ENCODE measurements around the gene PRRX2. TPM values are rescaled to one million over a fixed set of nuclear protein-coding genes. Genes with fewer than 3 reads are reported as not detected.
A peak's percentile ranks its signal among the peaks of the same experiment; 100 is the strongest.
"Not testable (repeated sequence)": the region's sequence is repeated elsewhere in the genome, so short reads cannot be mapped to it uniquely, and the experiment has no call there.

The PRRX2 gene
- polyA plus RNA-seq, 10 donors: 1.7 to 9.3 (median 3.9) TPM

DNA sequence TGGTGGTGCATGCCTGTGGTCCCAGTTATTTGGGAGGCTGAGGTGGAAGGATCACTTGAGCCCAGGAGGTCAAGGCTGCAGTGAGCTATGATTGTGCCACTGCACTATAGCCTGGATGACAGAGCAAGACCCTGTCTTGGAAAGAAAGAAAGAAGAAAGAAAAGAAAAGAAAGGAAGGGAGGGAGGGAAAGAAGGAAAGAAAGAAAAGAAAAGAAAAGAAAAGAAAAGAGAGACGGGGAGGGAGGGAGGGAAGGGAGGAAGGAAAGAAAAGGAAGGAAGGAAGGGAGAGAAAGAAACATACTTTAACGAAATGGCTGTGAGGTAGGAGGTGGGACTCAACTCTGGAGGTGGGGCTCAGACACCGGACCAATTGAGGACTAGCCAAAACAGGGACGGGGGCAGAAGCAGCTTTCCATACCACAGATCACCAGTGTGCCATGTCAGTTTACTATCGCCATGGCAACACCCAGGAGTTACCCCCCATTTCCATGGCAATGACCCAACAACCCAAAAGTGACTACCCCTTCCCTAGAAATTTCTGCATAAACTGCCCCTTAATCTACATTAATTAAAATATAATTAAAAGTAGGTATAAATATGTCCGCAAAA, 66.1 kb downstream of the PRRX2 start:
- no peak for DNase-seq

DNA sequence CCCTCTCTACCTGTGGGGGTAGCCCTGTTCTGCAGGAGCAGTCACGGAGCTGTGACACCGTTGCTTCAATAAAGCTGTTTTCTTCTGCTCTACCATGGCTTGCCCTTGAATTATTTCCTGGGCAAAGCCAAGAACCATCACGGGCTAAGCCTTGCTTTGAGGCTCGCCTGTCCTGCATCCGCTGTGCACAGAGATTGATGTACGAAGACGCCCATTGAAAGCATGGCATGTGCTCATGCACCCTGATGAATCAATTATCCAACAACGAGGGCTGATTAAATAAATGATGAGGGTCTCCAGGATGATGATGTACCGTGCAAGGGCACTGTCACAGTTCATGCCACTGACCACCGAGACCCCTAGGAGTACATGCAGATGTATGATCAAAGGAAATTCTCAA, 66.7 kb downstream of the PRRX2 start:
- DNase-seq: no peak

DNA sequence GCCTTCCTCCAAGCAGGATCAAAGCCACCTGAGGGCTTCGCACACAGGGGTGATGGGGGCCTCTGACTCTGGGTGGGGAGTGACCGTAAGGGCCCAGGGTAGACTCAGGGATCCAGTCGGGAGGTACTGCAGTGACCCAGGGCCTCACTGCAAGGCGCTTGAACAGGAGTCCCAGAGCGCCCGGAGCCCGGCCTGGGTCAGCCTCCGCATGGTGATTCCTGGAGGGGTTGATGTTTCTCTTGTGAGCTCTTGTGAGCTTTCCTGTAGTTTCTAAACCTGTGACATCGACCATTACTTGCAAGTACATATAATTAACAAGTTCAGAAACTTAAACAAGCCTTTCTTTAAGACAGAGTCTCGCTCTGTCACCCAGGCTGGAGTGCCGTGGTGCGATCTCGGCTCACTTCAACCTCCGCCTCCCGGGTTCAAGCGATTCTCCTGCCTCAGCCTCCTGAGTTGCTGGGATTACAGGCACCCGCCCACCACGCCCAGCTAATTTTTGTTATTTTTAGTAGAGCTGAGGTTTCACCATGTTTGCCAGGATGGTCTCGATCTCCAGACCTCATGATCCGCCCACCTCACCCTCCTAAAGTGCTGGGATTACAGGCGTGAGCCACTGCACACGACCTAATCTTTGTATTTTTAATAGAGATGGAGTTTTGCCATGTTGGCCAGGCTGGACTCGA, 67.6 kb downstream of the PRRX2 start:
- no peak for DNase-seq

DNA sequence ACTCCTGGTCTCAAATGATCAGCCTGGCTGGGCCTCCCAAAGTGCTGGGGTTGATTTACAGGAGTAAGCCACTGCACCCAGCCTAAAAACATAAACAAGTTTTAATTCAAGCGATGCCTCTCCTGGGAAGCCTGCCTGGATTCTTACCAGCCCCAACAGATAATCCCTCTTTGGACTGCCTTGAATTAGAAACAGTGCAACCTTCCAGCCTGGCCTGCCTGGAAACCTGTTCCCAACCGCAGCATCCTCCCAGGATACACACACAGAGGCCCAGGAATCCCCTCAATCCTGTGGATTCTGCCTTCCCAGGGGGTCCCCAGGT, 68.1 kb downstream of the PRRX2 start:
- no peak for DNase-seq

DNA sequence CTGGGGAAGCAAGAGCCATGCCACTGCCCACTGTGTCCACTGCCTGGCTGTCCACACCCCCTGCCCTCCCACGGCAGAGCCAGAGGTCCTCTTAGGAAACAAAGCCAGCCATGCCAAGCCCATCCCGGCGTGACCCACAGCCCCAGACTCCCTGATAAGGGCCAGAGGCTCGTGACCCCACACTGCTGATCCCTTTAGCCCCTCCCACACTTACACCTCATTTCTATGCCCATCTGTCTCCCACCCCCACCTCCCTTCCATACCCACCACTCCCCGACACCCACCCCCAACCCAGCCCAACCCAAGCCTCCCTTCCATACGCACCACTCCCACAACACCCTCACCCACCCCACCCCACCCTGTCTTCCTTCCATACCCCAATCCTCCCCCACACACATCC, 70.1 kb downstream of the PRRX2 start:
- DNase-seq: peak in 1 of 3 donors; percentile 2

DNA sequence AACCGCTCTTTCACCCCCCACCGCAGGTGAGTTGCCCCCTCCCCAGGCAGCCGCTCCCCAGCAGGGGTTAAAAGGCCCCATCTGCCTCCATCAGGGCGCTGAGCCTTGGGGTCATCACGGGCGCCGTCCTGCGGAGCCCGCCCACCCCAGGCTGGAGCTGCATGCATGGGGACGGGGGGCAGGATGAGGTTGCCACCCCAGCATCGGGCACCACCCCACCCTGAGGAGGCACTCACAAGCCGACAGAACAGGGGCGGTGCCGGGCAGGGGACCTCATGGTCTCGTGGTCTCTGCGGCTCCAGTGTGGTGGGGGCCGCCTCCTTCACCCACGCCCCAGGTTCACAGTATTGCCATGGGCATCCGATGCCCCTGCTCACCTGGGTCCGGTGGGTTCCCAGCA, 70.9 kb downstream of the PRRX2 start:
- DNase-seq: no peak

DNA sequence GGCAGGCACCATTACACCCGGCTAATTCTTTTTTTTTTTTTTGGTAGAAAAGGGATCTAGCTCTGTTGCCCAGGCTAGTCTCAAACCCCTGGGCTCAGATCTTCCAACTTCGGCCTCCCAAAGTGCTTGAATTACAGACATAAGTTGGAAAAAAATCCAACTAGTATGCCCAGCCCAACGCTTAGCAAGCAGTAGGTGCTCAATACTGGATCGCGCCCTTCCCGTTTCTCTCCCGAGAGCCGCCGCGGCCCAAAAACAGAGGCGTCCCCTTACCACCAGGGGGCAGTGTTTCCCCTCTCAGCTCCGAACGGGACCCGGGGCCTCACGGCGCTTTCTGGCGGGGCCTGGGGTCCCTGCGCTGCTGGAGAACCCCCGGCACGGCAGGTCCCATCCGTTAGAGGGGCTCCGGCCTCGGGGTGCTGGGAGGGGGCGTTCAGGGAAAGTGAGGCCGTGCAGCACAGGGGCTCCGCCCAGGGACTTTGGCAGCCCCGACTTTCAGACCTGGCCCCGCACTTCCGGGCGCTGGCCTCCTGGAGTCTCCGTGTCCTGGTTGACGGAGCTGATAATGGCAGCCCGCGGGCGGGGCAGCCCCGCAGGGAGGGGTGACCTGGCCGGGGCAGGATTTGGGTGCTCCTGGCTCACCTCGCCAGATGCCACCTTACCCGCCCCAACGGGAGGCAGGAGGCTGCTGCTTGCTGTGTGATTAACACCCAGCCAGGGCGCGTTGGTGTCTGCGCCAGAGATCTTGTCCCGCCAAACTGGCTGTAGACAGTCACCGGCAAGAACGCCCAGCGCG, 72.2 kb downstream of the PRRX2 start:
- peak; percentile 78 to 93 (median 86) for DNase-seq

DNA sequence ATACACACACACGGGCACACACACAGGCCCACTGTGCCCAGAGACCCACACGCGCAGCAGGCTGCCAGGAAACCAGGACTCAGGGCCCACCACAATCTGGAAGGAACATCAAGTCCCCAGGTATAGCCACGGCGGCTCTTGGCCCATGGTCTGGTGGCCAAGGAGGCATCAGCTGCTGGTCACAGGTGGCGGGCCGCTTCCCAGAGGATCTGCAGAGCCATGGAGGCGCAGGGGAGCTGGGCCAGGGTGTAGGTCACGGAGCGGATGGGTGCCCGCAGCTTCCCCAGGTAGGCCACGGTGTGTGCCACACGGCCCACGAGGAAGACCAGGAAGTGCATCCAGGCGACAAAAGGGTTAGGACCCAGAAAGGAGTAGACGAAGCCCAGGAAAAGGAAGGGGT, 74.0 kb downstream of the PRRX2 start:
- no peak for DNase-seq

DNA sequence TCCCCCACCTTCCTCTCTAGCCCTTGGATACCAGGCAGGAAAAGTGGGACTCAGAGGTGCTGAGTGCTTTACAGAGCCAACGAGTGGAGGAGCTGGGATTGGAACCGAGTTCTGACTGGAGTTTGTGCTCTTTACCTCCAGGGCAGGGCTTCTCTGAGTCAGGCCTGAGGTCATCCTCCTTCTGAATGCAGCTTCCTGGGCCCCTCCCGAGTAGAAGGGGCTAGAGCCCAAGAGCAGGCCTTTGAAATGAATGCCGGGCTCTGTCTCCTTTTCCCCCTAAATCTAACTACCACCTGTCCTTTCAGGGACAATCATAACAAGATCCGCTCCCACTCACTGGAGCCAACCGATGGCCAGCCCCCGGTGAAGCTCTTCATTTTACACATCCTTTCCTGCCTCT, 74.7 kb downstream of the PRRX2 start:
- no peak for DNase-seq

DNA sequence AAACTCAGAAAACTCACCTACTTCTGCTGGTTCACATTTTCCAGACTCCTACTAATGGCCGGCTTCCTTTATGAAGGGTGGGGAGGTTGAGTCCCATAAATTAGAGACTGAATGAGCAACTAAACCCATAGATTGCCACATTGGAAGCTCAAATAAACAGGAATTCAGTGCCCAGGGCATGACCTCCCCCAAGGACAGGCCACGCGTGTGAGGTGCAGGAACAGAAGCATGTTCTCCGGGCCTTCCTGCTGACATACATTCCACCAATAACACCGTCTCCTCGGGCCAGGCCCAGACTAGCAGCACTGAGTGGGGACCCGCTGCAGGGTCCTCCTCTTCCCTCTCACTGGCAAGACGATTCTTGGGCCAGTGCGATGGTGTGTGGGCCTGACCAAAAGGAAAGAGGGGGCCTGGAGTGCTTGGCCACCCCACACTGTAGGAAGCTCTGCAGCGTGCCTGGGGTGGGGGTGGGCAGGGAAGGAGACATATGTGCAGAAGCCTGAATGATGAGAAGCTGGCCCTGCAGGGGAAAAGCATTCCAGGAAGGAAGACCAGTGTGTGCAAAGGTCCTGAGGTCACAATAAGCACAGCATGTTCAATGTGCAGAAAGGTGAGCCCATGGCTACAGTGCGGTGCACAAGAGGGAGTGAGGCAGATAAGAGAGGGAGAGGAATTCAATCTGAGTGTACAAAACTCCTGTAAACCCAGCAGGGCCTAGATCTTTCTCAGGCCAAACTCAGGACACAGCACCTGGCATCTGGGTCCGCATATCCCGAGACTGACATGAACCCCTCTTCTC, 75.4 kb downstream of the PRRX2 start:
- DNase-seq: no peak

DNA sequence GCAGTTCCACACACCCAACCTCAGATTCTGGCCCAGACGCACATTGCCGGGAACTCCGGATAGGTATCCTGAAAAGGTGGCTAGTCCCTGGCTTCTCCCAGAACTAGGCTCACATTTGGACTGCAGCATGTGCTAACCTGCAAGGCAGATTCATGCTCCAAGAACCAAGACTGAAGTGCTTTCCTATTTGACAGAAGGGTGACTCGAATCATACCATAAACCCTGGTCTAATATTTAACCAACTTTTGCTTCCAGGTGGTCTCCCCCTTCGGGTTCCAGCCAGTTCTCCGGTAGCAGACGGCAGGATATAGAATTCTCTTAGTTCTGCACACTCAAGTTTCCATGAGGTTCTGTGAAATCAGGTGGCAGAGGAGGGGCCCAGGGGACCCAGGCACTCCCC, 79.8 kb downstream of the PRRX2 start:
- no peak for DNase-seq

DNA sequence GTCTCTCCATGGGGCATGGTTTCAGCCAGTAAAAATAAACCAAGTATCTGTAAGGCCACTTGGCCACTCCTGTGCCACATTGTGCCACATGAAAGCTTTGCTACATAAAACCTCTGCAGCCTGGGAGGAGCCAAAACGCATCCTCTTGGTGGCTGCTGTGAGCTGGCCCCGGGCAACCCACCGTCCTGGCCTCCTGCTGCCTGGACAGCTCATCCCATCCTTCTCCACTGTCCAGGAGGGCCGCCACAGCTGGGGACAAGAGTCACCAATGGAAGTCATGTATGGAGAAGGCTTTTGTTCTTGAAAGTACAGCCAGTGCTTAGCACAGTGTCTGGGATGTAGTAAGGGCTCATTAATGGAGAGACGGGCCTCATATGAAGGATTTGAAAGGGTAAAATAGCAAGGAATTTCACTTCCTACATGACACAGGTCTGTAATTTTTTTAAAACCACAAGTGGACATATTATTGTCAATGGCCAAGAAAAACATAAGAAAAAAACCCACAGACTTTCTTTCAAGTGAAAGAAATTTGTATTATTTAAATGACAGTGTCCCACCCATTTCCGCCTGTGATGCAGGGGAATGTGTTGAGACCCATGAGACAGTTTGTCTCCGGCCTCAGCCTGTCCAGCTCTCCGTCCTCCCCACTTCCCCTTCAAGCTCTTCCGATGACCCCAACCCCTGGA, 80.8 kb downstream of the PRRX2 start:
- no peak for DNase-seq

DNA sequence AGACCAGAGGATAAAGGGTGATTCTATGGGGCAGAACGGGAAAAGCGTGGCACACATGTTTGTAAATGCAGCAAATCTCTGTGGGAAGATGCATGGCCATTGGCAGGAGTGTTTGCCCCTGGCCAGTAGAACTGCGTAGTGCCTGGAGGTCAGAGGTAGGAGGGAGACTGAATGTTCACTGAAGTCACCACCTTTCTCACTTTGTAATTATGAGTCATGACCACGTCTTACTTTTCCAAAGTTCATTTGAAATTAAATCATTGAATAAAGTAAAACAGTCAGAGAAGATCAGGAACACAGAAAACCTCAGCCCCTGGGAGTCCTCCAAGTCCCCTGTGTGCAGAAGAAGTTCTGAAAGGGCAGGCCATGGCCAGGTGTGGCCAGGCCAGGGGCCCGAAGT, 82.8 kb downstream of the PRRX2 start:
- DNase-seq: no peak

DNA sequence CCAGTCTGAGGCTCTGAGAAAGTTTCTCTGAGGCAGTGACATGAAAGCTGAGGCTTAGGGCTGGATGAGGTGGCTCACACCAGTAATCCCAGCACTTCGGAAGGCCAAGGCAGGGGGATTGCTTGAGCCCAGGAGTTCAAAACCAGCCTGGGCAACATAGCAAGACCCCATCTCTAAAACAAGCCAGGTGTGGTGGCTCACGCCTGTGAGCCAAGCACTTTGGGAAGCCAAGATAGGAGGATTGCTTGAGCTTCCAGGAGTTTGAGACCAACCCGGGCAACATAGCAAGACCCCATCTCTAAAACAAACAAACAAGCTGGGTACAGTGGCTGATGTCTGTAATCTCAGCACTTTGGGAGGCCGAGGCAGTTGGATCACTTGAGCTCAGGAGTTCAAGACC, 83.6 kb downstream of the PRRX2 start:
- DNase-seq: not testable (repeated sequence)

DNA sequence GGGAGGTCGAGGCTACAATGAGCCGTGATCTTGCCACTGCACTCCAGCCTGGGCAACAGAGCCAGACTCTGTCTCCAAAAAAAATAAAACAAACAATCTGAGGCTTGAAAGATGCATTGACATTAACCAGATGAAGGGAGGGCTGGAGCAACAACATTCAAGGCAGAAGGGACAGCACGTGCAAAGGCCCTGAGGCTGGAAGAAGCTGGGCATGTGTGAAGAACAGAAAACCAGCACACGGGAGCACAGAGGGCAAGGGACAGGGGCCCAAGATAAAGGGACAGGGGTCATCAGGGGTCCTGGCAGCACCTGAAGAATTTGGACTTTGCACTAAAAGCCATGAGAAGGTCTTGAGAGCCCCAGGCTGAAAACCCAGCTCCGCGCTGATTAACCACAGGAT, 84.1 kb downstream of the PRRX2 start:
- DNase-seq: no peak

DNA sequence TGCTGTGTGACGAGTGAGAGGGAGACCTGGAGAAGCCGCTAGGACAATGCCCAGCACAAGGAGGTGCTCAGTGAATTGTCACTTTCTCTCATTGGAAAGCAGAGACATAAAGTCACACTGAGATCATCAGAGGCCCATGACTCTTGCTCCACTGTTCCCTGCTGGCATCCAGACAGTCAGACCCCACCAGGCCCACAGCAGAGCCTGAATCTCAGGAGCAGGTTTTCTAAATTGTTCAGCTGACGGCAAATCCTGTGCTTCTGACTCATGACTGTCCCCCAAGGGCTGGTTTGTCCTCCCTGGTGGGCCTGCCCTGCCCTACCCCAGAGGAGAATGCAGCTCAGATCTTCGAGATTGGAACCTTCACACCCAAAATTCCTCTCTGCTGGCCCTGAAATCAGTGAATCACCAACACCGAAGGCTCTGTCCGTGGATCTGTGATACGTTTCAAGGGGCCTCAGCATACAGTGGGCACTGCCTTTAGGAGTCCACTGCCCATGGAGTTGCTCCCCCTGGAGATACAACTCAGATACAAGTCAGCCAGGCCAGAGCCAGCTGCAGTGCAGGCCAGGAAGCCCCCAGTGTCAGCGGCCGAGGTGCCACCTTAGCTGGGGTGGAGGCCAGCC, 84.7 kb downstream of the PRRX2 start:
- DNase-seq: peak in 1 of 3 donors; percentile 49

DNA sequence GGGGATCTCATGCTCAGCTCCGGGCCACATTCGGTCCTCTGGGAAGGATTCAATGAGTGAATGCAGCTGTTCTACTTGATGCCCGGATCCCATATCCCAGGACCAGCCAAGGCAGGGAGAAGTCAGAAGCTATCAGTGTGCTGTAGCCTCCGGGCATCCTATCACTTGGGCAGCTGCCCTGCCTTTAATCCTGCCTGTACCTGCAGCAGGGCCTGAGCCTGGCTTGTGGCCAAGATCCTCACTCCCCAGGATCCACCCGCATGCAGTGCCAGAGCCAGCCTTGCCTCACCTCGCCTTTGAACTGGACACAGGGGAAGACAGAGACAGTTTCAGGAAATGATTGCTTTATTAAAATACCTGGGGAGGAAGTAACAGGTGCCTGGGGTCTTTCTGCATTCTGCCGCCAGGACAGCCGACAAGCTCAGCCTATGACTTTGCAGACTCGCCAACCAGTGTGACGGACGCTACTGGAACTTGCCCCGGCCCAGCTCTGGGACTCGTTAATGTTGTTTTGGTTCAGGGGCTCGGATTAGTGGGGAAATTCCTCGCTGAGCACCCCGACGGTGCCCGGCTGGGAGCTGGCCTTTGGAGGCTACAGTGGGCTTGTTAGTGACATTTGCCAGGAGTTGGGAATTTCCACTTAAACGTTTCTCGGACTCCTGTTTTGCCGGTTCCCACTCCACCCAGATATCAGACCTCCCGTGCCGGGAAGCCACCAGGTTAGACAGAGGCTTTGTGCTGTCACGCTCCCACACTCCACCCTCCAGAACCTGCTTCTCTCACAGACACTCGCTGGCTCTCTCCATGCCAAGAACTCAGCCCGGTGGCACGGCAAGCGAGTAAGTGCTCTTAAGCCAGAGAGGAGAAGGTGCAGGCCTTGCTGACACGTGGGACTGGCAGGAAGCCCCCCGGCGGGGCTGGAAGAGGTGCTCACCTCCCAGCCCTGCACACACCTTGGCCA, 86.7 kb downstream of the PRRX2 start:
- DNase-seq: no peak

DNA sequence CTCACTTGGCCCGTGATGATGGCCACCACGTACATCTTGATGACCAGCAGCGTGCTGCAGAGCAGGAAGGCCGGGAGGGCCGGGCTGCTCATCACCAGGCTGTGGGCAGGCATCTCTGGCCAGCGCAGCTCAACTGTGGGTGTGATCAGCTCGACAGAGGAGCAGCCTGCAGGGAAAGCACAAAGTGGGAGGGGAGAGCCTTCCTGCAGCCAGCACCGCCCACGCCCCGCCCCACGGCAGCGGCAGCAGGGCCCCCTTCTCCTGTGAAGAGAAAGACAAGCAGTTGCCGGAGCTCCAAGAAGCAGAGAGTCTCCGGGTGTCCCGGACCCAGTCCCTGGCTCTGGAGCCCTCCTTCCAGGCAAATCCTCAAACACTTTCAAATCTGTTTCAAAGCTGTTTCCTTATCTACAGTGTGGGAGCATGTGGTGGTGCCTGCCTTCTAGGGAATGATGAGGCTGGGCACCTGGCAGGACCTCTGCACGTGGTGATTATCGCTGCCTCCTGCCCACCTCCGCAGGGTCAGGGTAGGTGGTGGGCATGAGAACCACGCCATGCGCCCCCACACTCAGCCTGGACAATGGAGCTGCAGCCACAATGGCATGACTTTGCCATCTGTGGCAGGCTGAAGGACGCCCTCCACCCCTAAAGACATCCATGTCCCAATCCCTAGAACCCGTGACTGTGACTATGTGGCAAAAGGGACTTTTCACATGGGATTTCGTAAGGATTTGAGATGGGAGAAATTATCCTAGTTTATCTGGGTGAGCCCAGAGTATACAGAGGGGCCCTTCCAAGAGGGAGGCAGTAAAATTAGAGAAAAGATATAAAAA, 87.7 kb downstream of the PRRX2 start, which contains the start of gene PTGES:
TSS of gene PTGES (minus strand) at position 143 of the 830 bp plus-strand sequence. CDS start at position 113, 30 bp downstream.
- DNase-seq: peak; percentile 67 to 93 (median 84)

DNA sequence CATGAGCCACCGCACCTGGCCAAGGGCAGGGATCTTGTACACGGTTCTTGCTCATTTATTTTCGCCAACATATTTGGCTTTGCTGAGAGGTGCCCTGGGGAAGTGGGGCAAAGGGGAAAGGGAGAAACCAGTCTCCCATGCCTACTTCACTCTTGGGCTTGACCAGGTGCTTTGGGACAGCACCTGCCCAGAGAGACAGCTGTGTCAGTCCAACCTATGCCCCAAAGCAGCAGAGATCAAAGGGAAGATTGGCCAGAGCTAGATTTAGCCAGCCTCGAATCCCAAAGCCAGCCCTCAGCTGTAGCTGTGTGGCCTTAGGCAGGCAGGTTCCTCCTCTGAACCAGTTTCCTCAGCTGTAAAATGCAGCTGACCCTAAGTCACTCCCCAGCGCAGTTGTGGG, 89.7 kb downstream of the PRRX2 start:
- DNase-seq: no peak

Measured in muscle of back (tissue), 11 donors.